ENCODE results near the gene SCO2. TPM values are rescaled to one million over a fixed set of nuclear protein-coding genes. Genes with fewer than 3 reads are reported as not detected.

Gene SCO2
- total and polyA plus RNA-seq, 9 of the 15 experiments (the other 6 are each of a cell fraction or from before 2014, with no cell fraction given): 0.34 to 4.0 (median 1.1) TPM; not detected in 3

GRCh38 chr22:50518606-50519005 lies 6.8 kb downstream of the SCO2 start (continued):
- TF ChIP-seq, protein P1, sequence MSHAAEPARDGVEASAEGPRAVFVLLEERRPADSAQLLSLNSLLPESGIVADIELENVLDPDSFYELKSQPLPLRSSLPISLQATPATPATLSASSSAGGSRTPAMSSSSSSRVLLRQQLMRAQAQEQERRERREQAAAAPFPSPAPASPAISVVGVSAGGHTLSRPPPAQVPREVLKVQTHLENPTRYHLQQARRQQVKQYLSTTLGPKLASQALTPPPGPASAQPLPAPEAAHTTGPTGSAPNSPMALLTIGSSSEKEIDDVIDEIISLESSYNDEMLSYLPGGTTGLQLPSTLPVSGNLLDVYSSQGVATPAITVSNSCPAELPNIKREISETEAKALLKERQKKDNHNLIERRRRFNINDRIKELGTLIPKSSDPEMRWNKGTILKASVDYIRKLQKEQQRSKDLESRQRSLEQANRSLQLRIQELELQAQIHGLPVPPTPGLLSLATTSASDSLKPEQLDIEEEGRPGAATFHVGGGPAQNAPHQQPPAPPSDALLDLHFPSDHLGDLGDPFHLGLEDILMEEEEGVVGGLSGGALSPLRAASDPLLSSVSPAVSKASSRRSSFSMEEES (CRISPR knock-in tag; IDR thresholded peaks at IDR 0.05): no peak
- TF ChIP-seq, protein P2, sequence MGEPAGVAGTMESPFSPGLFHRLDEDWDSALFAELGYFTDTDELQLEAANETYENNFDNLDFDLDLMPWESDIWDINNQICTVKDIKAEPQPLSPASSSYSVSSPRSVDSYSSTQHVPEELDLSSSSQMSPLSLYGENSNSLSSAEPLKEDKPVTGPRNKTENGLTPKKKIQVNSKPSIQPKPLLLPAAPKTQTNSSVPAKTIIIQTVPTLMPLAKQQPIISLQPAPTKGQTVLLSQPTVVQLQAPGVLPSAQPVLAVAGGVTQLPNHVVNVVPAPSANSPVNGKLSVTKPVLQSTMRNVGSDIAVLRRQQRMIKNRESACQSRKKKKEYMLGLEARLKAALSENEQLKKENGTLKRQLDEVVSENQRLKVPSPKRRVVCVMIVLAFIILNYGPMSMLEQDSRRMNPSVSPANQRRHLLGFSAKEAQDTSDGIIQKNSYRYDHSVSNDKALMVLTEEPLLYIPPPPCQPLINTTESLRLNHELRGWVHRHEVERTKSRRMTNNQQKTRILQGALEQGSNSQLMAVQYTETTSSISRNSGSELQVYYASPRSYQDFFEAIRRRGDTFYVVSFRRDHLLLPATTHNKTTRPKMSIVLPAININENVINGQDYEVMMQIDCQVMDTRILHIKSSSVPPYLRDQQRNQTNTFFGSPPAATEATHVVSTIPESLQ (CRISPR knock-in tag; IDR thresholded peaks at IDR 0.05): no peak
- TF ChIP-seq, protein P3, sequence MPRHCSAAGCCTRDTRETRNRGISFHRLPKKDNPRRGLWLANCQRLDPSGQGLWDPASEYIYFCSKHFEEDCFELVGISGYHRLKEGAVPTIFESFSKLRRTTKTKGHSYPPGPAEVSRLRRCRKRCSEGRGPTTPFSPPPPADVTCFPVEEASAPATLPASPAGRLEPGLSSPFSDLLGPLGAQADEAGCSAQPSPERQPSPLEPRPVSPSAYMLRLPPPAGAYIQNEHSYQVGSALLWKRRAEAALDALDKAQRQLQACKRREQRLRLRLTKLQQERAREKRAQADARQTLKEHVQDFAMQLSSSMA (CRISPR knock-in tag; IDR thresholded peaks at IDR 0.05): no peak
- TF ChIP-seq ZNF212 (CRISPR knock-in tag; IDR thresholded peaks at IDR 0.05): no peak

DNA sequence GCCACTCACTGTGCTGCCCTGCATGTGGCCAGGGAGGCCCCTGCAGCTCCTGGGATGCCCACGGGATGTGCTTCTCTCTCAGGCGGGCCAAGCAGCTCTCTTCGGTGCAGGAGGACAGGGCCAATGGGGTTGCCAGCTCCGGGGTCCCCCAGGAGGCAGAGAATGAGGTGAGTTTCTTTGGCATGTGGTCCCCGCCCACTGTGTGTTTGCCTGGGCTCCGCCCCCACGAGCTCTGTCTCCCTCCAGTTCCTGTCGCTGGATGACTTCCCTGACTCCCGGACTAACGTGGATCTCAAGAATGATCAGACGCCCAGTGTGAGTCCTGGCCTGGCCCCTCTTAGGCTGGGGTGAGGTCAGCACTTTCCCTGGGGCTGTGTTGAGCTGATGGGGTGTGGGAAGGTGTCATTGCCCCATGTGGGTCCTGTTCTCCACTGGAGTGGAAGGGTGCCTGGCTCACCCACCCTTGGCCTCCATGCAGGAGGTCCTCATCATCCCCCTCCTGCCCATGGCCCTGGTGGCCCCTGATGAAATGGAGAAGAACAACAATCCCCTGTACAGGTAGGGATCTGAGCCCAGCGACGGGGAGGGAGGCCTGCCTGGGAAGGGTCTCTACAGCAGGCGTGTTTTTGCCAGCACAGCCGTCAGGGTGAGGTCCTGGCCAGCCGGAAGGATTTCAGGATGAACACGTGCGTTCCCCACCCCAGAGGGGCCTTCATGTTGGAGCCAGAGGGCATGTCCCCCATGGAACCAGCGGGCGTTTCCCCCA lies 7.7 kb downstream of the SCO2 start:
- DNase-seq (ENCODE audit: extremely low read depth in 1 of 4, low spot score in 3 of 4): no peak
- Histone ChIP-seq H3K27ac (ENCODE audit: extremely low read depth, low read depth, low read length) (no peak overlapping the region), H3K9me3 (replicated peaks; ENCODE audit: control insufficient read depth, insufficient read depth, low read depth, low read length) (no peaks in the 10 kb centered on the region), H3K27me3 (ENCODE audit: control insufficient read depth in 2 of 2, insufficient read depth in 2 of 2, low read length in 2 of 2) (no peaks in the 10 kb centered on the region), H3K4me2 (ENCODE audit: insufficient read depth, low read length) (no peak overlapping the region), H3K4me3 (no peak overlapping the region), H3K79me2 (ENCODE audit: control insufficient read depth, insufficient read depth, low read length) (peaks cover 32% of the 10 kb centered on the region), H3K36me3 (ENCODE audit: control insufficient read depth, insufficient read depth, low read length) (peaks cover 68% of the 10 kb centered on the region; the same call in 1 of the 3 replicates), H2AFZ (ENCODE audit: low read depth, low read length) (no peak overlapping the region), H3K9me1 (ENCODE audit: control insufficient read depth, insufficient read depth, low read length) (no peaks in the 10 kb centered on the region), H4K20me1 (replicated peaks; ENCODE audit: control insufficient read depth, insufficient read depth, low read length) (no peaks in the 10 kb centered on the region), H3K9ac (ENCODE audit: insufficient read depth in 1 of 2, low read depth in 2 of 2, low read length in 2 of 2) (no peak overlapping the region; a peak in 1 of 4 replicates), H3K4me1 (replicated peaks in 1 of 2; ENCODE audit: control insufficient read depth in 2 of 2, insufficient read depth in 2 of 2, low read length in 2 of 2) (peaks cover 0 to 5% of the 10 kb centered on the region in 2 experiments; a peak in 2 of 5 replicates)
- CTCF ChIA-PET (ENCODE audit: low intra/inter-chr PET ratio): no interaction called here
- no TSS peak for BruUV-seq (replicated peaks)
- POLR2A ChIA-PET: interaction anchor here (0.6 to 2.7 kb wide), 3 partner anchors 8 to 285 kb away, joined by 4 to 11 read pairs (median 6); partner anchors contain the start of genes LMF2 and NCAPH2
- 92% methylated on average over 16 of the region's 20 CpGs for WGBS (ENCODE audit: insufficient coverage, low coverage, missing lambda C conversion rate)
- intact Hi-C loops (cut with micrococcal nuclease): no loop called here
- FAIRE-seq: no peak
- in situ Hi-C loops (cut with MboI): no loop called here
- no peak for ATAC-seq
- TF ChIP-seq XRCC4 (IDR thresholded peaks at IDR 0.05; ENCODE audit: extremely low read depth, insufficient read depth, insufficient read length) (no peak), RBFOX2 (IDR thresholded peaks at IDR 0.05; ENCODE audit: low read depth, low read length) (peak; percentile 47)
